ENCODE measurements around the gene RABGAP1.

The RABGAP1 gene

GRCh38 chr9:123089040-123089439 is 148.2 kb downstream of the RABGAP1 start:
- Histone ChIP-seq H3K36me3 (ENCODE audit: control insufficient read depth in 2 of 2, insufficient read depth in 1 of 2, low read length in 2 of 2) (peaks cover 4 to 88% of the 10 kb centered on the region in 2 experiments), H3K27ac (ENCODE audit: extremely low read depth, low read depth, low read length) (no peak overlapping the region), H3K4me1 (ENCODE audit: control insufficient read depth, insufficient read depth, low read length) (no peaks in the 10 kb centered on the region), H3K4me3 (ENCODE audit: low read depth, low read length) (no peak overlapping the region), H3K9me3 (ENCODE audit: control insufficient read depth, insufficient read depth, low read depth, low read length) (no peaks in the 10 kb centered on the region)
- POLR2A ChIA-PET, result no interaction called here
- CTCF ChIA-PET, result interaction anchor here (1.0 to 2.6 kb wide), 2 partner anchors 260 to 261 kb away, joined by 7 to 13 read pairs; no protein-coding TSS in a partner anchor
- no peak for TF ChIP-seq ZNF501 (tag by site-specific recombination; IDR thresholded peaks at IDR 0.05)
- no peak for TF ChIP-seq ZNF48 (tag by site-specific recombination; IDR thresholded peaks at IDR 0.05)
- TF ChIP-seq ZNF561 (tag by site-specific recombination; IDR thresholded peaks at IDR 0.05; ENCODE audit: borderline replicate concordance), result no peak
- TF ChIP-seq ZNF645 (tag by site-specific recombination; IDR thresholded peaks at IDR 0.05), result no peak
- TF ChIP-seq GLIS2 (tag by site-specific recombination; IDR thresholded peaks at IDR 0.05), result no peak
- TF ChIP-seq ZNF223 (tag by site-specific recombination; IDR thresholded peaks at IDR 0.05), result no peak
- no peak for TF ChIP-seq ZNF704 (tag by site-specific recombination; IDR thresholded peaks at IDR 0.05)
- no peak for TF ChIP-seq ZNF10 (tag by site-specific recombination; IDR thresholded peaks at IDR 0.05)
- no peak for TF ChIP-seq ZNF350 (tag by site-specific recombination; IDR thresholded peaks at IDR 0.05)
- TF ChIP-seq ZNF596 (tag by site-specific recombination; IDR thresholded peaks at IDR 0.05), result no peak
- TF ChIP-seq HOXC10 (CRISPR knock-in tag; IDR thresholded peaks at IDR 0.05), result no peak
- TF ChIP-seq PATZ1 (tag by site-specific recombination; IDR thresholded peaks at IDR 0.05), result no peak
- no peak for TF ChIP-seq KLF7 (tag by site-specific recombination; IDR thresholded peaks at IDR 0.05; ENCODE audit: borderline replicate concordance)
- TF ChIP-seq ZNF510 (tag by site-specific recombination; IDR thresholded peaks at IDR 0.05; ENCODE audit: insufficient replicate concordance), result no peak
- TF ChIP-seq YY2 (tag by site-specific recombination; IDR thresholded peaks at IDR 0.05), result no peak

- H3K9me3 ChIP-seq (ENCODE audit: control insufficient read depth, insufficient read depth, low read depth, low read length), result no peaks in the 10 kb centered on the region
- H3K27ac ChIP-seq (ENCODE audit: extremely low read depth, low read depth, low read length), result no peak overlapping the region
- CTCF ChIA-PET, result interaction anchor here (0.5 to 2.6 kb wide), 4 partner anchors 8 to 609 kb away, joined by 3 to 13 read pairs (median 4); no protein-coding TSS in a partner anchor
- POLR2A ChIA-PET, result no interaction called here
- TF ChIP-seq ZBTB1 (tag by site-specific recombination; IDR thresholded peaks at IDR 0.05), result no peak
- no peak for TF ChIP-seq ZNF155 (tag by site-specific recombination; IDR thresholded peaks at IDR 0.05)
- TF ChIP-seq ZNF558 (tag by site-specific recombination; IDR thresholded peaks at IDR 0.05), result no peak
- no peak for TF ChIP-seq TRIM28 (IDR thresholded peaks at IDR 0.05; ENCODE audit: borderline replicate concordance, low read length)
- TF ChIP-seq ZNF114 (tag by site-specific recombination; IDR thresholded peaks at IDR 0.05), result no peak
- no peak for TF ChIP-seq HIC1 (tag by site-specific recombination; IDR thresholded peaks at IDR 0.05)
- no peak for TF ChIP-seq SCRT2 (tag by site-specific recombination; IDR thresholded peaks at IDR 0.05)
- TF ChIP-seq GLIS2 (tag by site-specific recombination; IDR thresholded peaks at IDR 0.05), result no peak
- TF ChIP-seq ZNF138 (tag by site-specific recombination; IDR thresholded peaks at IDR 0.05; ENCODE audit: borderline replicate concordance), result no peak
- TF ChIP-seq ZNF211 (tag by site-specific recombination; IDR thresholded peaks at IDR 0.05; ENCODE audit: low read depth), result no peak
- no peak for TF ChIP-seq RBAK (tag by site-specific recombination; IDR thresholded peaks at IDR 0.05)
- TF ChIP-seq ZNF24 (tag by site-specific recombination; IDR thresholded peaks at IDR 0.05), result no peak
- no peak for TF ChIP-seq ZNF157 (tag by site-specific recombination; IDR thresholded peaks at IDR 0.05)
- H3K4me1 ChIP-seq (ENCODE audit: control insufficient read depth, insufficient read depth, low read length), result no peaks in the 10 kb centered on the region
- peaks cover 4 to 82% of the 10 kb centered on the region in 2 experiments for H3K36me3 ChIP-seq (ENCODE audit: control insufficient read depth in 2 of 2, insufficient read depth in 1 of 2, low read length in 2 of 2)
- no peak overlapping the region for H3K4me3 ChIP-seq (ENCODE audit: low read depth, low read length)
These were observed 149.0 kb downstream of the RABGAP1 start for GRCh38 chr9:123089790-123090189.

All from HEK293 (cell line).